Measurements from ENCODE around the gene SHANK3.

The SHANK3 gene

GRCh38 chr22:50700387-50701075, 27.9 kb downstream of the SHANK3 start:
- no peak for DNase-seq

- no peak for DNase-seq
Observed at GRCh38 chr22:50701076-50701419, 28.4 kb downstream of the SHANK3 start.

GRCh38 chr22:50701428-50702154, 29.0 kb downstream of the SHANK3 start:
- DNase-seq, result no peak

GRCh38 chr22:50702261-50702671, 29.6 kb downstream of the SHANK3 start:
- no peak for DNase-seq

- no peak for DNase-seq
Observed at GRCh38 chr22:50702821-50703725, 30.4 kb downstream of the SHANK3 start.

- DNase-seq, result no peak
Observed at GRCh38 chr22:50703726-50704509, 31.3 kb downstream of the SHANK3 start.

GRCh38 chr22:50704510-50705218, 32.0 kb downstream of the SHANK3 start:
- DNase-seq, result no peak

GRCh38 chr22:50705219-50705691, 32.6 kb downstream of the SHANK3 start:
- DNase-seq, result no peak

- no peak for DNase-seq
Observed at GRCh38 chr22:50705851-50706351, 33.3 kb downstream of the SHANK3 start.

GRCh38 chr22:50706481-50707125, 34.0 kb downstream of the SHANK3 start:
- no peak for DNase-seq

- no peak for DNase-seq
Observed at GRCh38 chr22:50708474-50708873, 35.9 kb downstream of the SHANK3 start.

- DNase-seq, result no peak
Observed at GRCh38 chr22:50708996-50709395, 36.4 kb downstream of the SHANK3 start.

GRCh38 chr22:50710221-50710620, 37.6 kb downstream of the SHANK3 start:
- no peak for DNase-seq

GRCh38 chr22:50710886-50711285, 38.3 kb downstream of the SHANK3 start:
- no peak for DNase-seq

- no peak for DNase-seq
Observed at GRCh38 chr22:50711446-50712340, 39.1 kb downstream of the SHANK3 start.

GRCh38 chr22:50712341-50713007, 39.9 kb downstream of the SHANK3 start:
- no peak for DNase-seq

- no peak for DNase-seq
Observed at GRCh38 chr22:50713008-50713385, 40.4 kb downstream of the SHANK3 start.

- DNase-seq, result no peak
Observed at GRCh38 chr22:50713571-50714056, 41.0 kb downstream of the SHANK3 start.

GRCh38 chr22:50714150-50714549, 41.5 kb downstream of the SHANK3 start:
- DNase-seq, result no peak
